ENCODE measurements around the gene CDKAL1.

GRCh38 chr6:20712011-20712410 lies 177.8 kb downstream of the CDKAL1 start:
- no peak for TF ChIP-seq CTCF (IDR thresholded peaks at IDR 0.05; ENCODE audit: low read depth, low read length)
- no peak for TF ChIP-seq EZH2phosphoT487 (IDR thresholded peaks at IDR 0.05; ENCODE audit: low read depth)
